SK-N-SH (cell line): ENCODE results near the gene ECM1.

Experiments used
- CTCF ChIP-seq: fragments of 200-600 bp; sonication (generic); IDR thresholded peaks from 2 replicates; pipeline ENCODE4 v1.6.1; 2017; ENCODE audit warnings: antibody characterized with exemption, mild to moderate bottlenecking, moderate library complexity
- GATA2 ChIP-seq: sonication (generic); formaldehyde crosslinking; IDR thresholded peaks from 2 replicates; pipeline ENCODE4 v1.5.0; 2020; ENCODE audit warnings: mild to moderate bottlenecking, missing genetic modification reagents
- MAX ChIP-seq: IDR thresholded peaks from 2 replicates; pipeline ENCODE4 v1.4.0; 2012; ENCODE audit warnings: low read depth
- PBX3 ChIP-seq: IDR thresholded peaks from 2 replicates; pipeline ENCODE4; 2012
- TCF12 ChIP-seq: IDR thresholded peaks from 2 replicates; pipeline ENCODE4 v1.4.0; 2012
- ZBTB33 ChIP-seq: IDR thresholded peaks from 2 replicates; pipeline ENCODE4 v1.4.0; 2012; ENCODE audit warnings: low read depth, borderline replicate concordance

- TF ChIP-seq PBX3 (no peak), CTCF (no peak), MAX (no peak), ZBTB33 (no peak), TCF12 (no peak), GATA2 (CRISPR knock-in tag) (no peak)
These were observed 50.4 kb downstream of the ECM1 start for GRCh38 chr1:150558303-150558704.
